Hepatocyte (in vitro differentiated cells): ENCODE data around the gene SIGLEC11.

ENCODE experiments used
- CTCF ChIP-seq: fragments of 200-600 bp; sonication (generic); IDR thresholded peaks from 2 replicates; pipeline ENCODE4 v1.5.1; 2016; ENCODE audit warnings: antibody characterized with exemption, mild to moderate bottlenecking; ENCODE audit not compliant: poor library complexity
- EZH2phosphoT487 ChIP-seq: fragments of 200-600 bp; sonication (generic); IDR thresholded peaks from one replicate; pipeline ENCODE4 v1.6.1; 2018; ENCODE audit warnings: antibody characterized with exemption, mild to moderate bottlenecking, low read depth, moderate library complexity; ENCODE audit not compliant: unreplicated experiment, severe bottlenecking

DNA sequence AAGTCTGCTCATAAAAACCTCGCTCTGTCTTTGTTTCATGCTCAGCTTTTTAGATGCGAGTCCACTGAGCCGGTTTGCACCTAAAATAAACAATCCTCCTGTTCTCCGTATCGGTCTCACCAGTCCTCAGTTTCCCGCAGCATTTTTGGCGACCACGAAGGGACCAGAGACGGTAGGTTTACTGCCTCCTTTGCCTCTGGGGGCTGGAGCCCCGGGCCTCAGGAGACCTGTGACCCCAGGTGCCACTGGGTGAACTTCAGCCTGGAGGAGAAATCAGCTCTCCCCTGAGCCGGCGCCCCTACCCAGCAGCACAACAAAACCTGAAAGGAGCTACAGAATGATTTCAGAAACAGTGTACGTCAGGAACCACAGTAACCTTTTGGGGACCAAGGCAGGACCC lies 8.1 kb downstream of the SIGLEC11 start:
- TF ChIP-seq CTCF (no peak), EZH2phosphoT487 (no peak)
